Heart left ventricle (tissue), 16 donors: Measurements from ENCODE around the gene NAPB. TPM values are rescaled to one million over a fixed set of nuclear protein-coding genes. Genes with fewer than 3 reads are reported as not detected.

Experiments used
- ATAC-seq, 4 donors: fragments of 200-7000 bp; cut with Tn5 transposase; one replicate each; pipeline ENCODE4 v1.9.1; 2020 to 2022; ENCODE audit warnings: moderate library complexity in 4 of 4, mild to moderate bottlenecking in 3 of 4, moderate number of reproducible peaks in 1 of 4
- DNase-seq, 5 donors: peaks; one replicate each; pipeline ENCODE4 v3.0.0-alpha.2; 2020
- H3K27ac ChIP-seq, 12 donors: fragments of 200-600 bp; sonication (generic) in 4 of 12; one replicate each; pipeline versions ENCODE4 v1.5.0 to v1.8.0; 2016 to 2022; ENCODE audit warnings: mild to moderate bottlenecking in 2 of 12
- H3K27me3 ChIP-seq, 9 donors: fragments of 200-600 bp; sonication (generic) in 2 of 9; one replicate each; pipeline versions ENCODE4 v1.5.1 to v1.8.0; 2016 to 2022; ENCODE audit warnings: mild to moderate bottlenecking in 3 of 9
- H3K36me3 ChIP-seq, 9 donors: fragments of 200-600 bp; sonication (generic) in 2 of 9; one replicate each; pipeline versions ENCODE4 v1.5.0 to v1.8.0; 2018 to 2022; ENCODE audit warnings: mild to moderate bottlenecking in 2 of 9
- H3K4me1 ChIP-seq, 12 donors: fragments of 200-600 bp; sonication (generic) in 4 of 12; one replicate each; pipeline versions ENCODE4 v1.5.0 to v1.8.0; 2016 to 2022; ENCODE audit warnings: mild to moderate bottlenecking in 3 of 12
- H3K4me3 ChIP-seq, 12 donors: fragments of 200-600 bp; sonication (generic) in 4 of 12; one replicate each; pipeline versions ENCODE4 v1.5.0 to v1.8.0; 2017 to 2022; ENCODE audit warnings: mild to moderate bottlenecking in 9 of 12, moderate library complexity in 4 of 12
- H3K9me3 ChIP-seq, 12 donors: fragments of 200-600 bp; sonication (generic) in 4 of 12; one replicate each; pipeline versions ENCODE4 v1.5.0 to v1.8.0; 2016 to 2022; ENCODE audit warnings: mild to moderate bottlenecking in 1 of 12
- POLR2A ChIP-seq, 2 donors: fragments of 450-650 bp; IDR thresholded peaks; one replicate each; pipeline ENCODE4 v1.6.1; 2017; ENCODE audit warnings: antibody characterized with exemption in 2 of 2, mild to moderate bottlenecking in 2 of 2, moderate library complexity in 2 of 2
- WGBS, 4 donors: extraction: QIAGEN DNeasy Blood & Tissue Kit in 2 of 4; methylation state at CpG; one replicate each; pipeline versions ENCODE4 v1.1.5 to v1.1.7; 2013 to 2018; 5-methylcytosine and 5-hydroxymethylcytosine counted together
- intact Hi-C, 10 donors: fragments of 100-400 bp; cut with DNase I; formaldehyde crosslinking; loops; one replicate each; pipeline versions ENCODE4 v1.11.1 to v1.14.2; 2022
- polyA plus RNA-seq, 2 donors: library from polyadenylated mRNA; stranded (reverse); fragments of 200-250 nt; gene quantifications; one replicate each; pipeline ENCODE4 v1.2.3, GENCODE V29; 2013
- total RNA-seq, 9 donors: library from RNA; depleted of rRNA in 2 of 9; stranded (reverse); fragments of >200 nt in 2 of 9; fragmentation: NEBNext Ultra II Directional in 3 of 9; extraction: Animal tissue kit (Norgen Biotek cat#: 25700) in 3 of 9; gene quantifications; one replicate each; pipeline versions ENCODE4 v1.1.0 to v1.2.4, GENCODE V29; 2016 to 2023
- TF ChIP-seq, protein P1 (sequence below), 12 donors: fragments of 200-600 bp; sonication (generic) in 4 of 12; IDR thresholded peaks; one replicate each; pipeline versions ENCODE4 v1.5.0 to v1.8.0; 2018 to 2022; ENCODE audit warnings: antibody characterized with exemption in 12 of 12, mild to moderate bottlenecking in 5 of 12
- donor health status: ischemic (EF 13 %, LVEDD 7.1; RV severe dilation, severe dysfunction).
- donor health status: healthy with polysubstance abuse.
- donor health status: DM: no; HTN: yes; CAD: no.
- donor health status: DM: no; HTN: no; CAD: no.
- donor health status: ischemic (EF 25% LVEDD 6.9; RV normal size, moderate dysfunction).
- donor health status: ischemic (EF 25% LVEDD 5.7; RV mildly dilated, moderate dysfunction).
- donor health status: healthy.
- donor health status: DM: yes; HTN: yes; CAD: no.
- donor health status: ischemic (EF 35%, LVEDD 5.7; RV mildly dilated, moderate dysfunction).
- donor health status: nonischemic (EF 11% LVEDD 7.7; RV severe dilation, severe dysfunction).
- donor health status: DM: yes; HTN: yes; CAD: no.
- donor health status: PGD.
- donor health status: ischemic (EF 29% LVEDD 5.4; RV normal size, mild dysfunction).
- donor health status: nonischemic (EF 23%, LVEDD 6.1; RV moderate dilation, normal function).

Gene NAPB
- total and polyA plus RNA-seq, 11 donors = 2.8 to 8.4 (median 4.7) TPM

GRCh38 chr20:23410916-23411695 lies 10.2 kb downstream of the NAPB start:
- peaks cover 0 to 63% (median 32%) of the 10 kb centered on the region in 12 donors for H3K4me1 ChIP-seq
- H3K27me3 ChIP-seq = no peaks in the 10 kb centered on the region
- no peak for DNase-seq
- TF ChIP-seq, protein P1, sequence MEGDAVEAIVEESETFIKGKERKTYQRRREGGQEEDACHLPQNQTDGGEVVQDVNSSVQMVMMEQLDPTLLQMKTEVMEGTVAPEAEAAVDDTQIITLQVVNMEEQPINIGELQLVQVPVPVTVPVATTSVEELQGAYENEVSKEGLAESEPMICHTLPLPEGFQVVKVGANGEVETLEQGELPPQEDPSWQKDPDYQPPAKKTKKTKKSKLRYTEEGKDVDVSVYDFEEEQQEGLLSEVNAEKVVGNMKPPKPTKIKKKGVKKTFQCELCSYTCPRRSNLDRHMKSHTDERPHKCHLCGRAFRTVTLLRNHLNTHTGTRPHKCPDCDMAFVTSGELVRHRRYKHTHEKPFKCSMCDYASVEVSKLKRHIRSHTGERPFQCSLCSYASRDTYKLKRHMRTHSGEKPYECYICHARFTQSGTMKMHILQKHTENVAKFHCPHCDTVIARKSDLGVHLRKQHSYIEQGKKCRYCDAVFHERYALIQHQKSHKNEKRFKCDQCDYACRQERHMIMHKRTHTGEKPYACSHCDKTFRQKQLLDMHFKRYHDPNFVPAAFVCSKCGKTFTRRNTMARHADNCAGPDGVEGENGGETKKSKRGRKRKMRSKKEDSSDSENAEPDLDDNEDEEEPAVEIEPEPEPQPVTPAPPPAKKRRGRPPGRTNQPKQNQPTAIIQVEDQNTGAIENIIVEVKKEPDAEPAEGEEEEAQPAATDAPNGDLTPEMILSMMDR (IDR thresholded peaks at IDR 0.05) = no peak
- no peak for TF ChIP-seq POLR2A (IDR thresholded peaks at IDR 0.05)
- H3K27ac ChIP-seq = peak overlapping the region in 2 of 12 donors; percentile 18 to 19
- peaks cover 0 to 3% (median 0%) of the 10 kb centered on the region in 9 donors for H3K36me3 ChIP-seq
- intact Hi-C loops = loop anchor here in 2 of 10 donors (5.0 to 10.0 kb wide), 2 partner anchors 46 to 49 kb away; partner anchors contain the start of gene GZF1 (in 2 of the 2)
- 72 to 81% (median 80%) methylated on average over 3 of the region's 3 CpGs for WGBS, 4 donors
- ATAC-seq = no peak
- no peaks in the 10 kb centered on the region for H3K9me3 ChIP-seq
- H3K4me3 ChIP-seq = no peak overlapping the region

DNA sequence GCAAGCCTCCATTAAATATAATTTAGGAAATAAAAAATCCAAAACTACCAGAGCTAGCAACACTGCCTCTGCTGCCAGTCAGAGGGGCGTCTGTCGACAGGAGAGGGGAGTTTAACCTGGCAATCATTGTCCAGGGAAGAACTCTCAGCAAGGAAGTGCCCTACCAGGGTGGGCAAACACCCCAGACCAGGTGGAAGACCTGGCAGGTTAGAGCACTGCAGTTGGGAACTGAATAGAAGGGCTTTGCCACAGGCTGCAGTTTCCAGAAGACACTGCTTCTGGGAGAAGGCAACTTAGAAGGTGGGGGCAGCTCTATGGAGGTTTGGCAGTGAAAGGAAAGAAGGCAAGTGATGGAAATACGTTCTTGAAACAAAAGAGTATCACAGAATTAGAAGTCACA lies 11.5 kb downstream of the NAPB start:
- peaks cover 0 to 3% (median 0%) of the 10 kb centered on the region in 9 donors for H3K36me3 ChIP-seq

GRCh38 chr20:23408957-23409356 lies 12.3 kb downstream of the NAPB start:
- no peaks in the 10 kb centered on the region for H3K27me3 ChIP-seq
- H3K4me1 ChIP-seq = peaks cover 0 to 59% (median 32%) of the 10 kb centered on the region in 12 donors
- no peak overlapping the region for H3K4me3 ChIP-seq
- no peak overlapping the region for H3K27ac ChIP-seq
- intact Hi-C loops = no loop called here
- TF ChIP-seq, protein P1 (IDR thresholded peaks at IDR 0.05) = no peak
- TF ChIP-seq POLR2A (IDR thresholded peaks at IDR 0.05) = no peak
- peaks cover 0 to 3% (median 0%) of the 10 kb centered on the region in 9 donors for H3K36me3 ChIP-seq
- DNase-seq = no peak
- ATAC-seq = no peak
- H3K9me3 ChIP-seq = no peaks in the 10 kb centered on the region
- WGBS, 4 donors = 93 to 95% (median 95%) methylated on average over 2 of the region's 2 CpGs

More for the DNA sequence above, 11.5 kb downstream of the NAPB start:
- TF ChIP-seq POLR2A (IDR thresholded peaks at IDR 0.05) = no peak
- TF ChIP-seq, protein P1 (IDR thresholded peaks at IDR 0.05) = no peak
- WGBS, 4 donors = 59 to 82% (median 78%) methylated on average over 3 of the region's 3 CpGs
- Histone ChIP-seq H3K4me1 (peaks cover 0 to 58% (median 30%) of the 10 kb centered on the region in 12 donors), H3K27me3 (no peaks in the 10 kb centered on the region), H3K4me3 (no peak overlapping the region), H3K9me3 (no peaks in the 10 kb centered on the region), H3K27ac (no peak overlapping the region)
- DNase-seq (no peak), ATAC-seq (no peak)
- intact Hi-C loops = loop anchor here in 2 of 10 donors (5.0 to 10.0 kb wide), 2 partner anchors 45 to 47 kb away; partner anchors contain the start of gene GZF1 (in 2 of the 2)

- peaks cover 0 to 61% (median 34%) of the 10 kb centered on the region in 12 donors for H3K4me1 ChIP-seq
Measured at GRCh38 chr20:23407781-23408464, 13.4 kb downstream of the NAPB start.

More at GRCh38 chr20:23407781-23408464, 13.4 kb downstream of the NAPB start:
- Histone ChIP-seq H3K27me3 (no peaks in the 10 kb centered on the region), H3K4me3 (no peak overlapping the region), H3K9me3 (no peaks in the 10 kb centered on the region), H3K27ac (no peak overlapping the region), H3K36me3 (peaks cover 0 to 3% (median 0%) of the 10 kb centered on the region in 9 donors)
- ATAC-seq (no peak), DNase-seq (no peak)
- TF ChIP-seq, protein P1 (IDR thresholded peaks at IDR 0.05) = no peak
- TF ChIP-seq POLR2A (IDR thresholded peaks at IDR 0.05) = no peak
- intact Hi-C loops = no loop called here
- WGBS, 4 donors = 75 to 80% (median 79%) methylated on average over 2 of the region's 2 CpGs
